ENCODE measurements around the gene CACNA1E. TPM values are rescaled to one million over a fixed set of nuclear protein-coding genes. Genes with fewer than 3 reads are reported as not detected.

The CACNA1E gene
- total RNA-seq, 4 donors from 2014 or later, result 0.03 to 0.05 TPM; not detected in 2

DNA sequence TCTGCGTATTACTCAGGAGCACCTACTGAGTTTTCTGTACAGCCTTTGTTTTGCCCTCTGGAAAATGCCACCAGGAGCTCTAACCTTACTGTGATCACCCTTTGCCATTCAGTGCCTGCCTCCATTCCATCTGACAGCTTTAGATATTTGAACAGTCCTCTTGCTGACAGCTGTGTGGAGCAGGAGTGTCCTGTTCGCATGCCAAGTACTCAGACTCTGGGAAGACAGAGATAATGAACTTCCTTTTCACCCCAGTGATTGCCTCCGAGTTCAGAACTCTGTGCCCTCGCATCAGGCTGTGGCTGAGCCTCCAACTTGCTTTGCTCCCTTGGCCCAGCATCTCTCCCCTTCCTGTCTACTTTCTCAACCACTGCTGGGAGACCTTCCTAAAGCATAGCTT, 74.0 kb downstream of the CACNA1E start:
- H3K27ac ChIP-seq, result no peak overlapping the region
- no peaks in the 10 kb centered on the region for H3K27me3 ChIP-seq
- no peak overlapping the region for H3K4me3 ChIP-seq
- in situ Hi-C loops (cut with MboI; ENCODE audit: low sequenced_read_pairs in 4 of 4), result no loop called here
- no peaks in the 10 kb centered on the region for H3K9me3 ChIP-seq
- intact Hi-C loops (cut with DNase I; ENCODE audit: low total_unique reads), result no loop called here
- no peaks in the 10 kb centered on the region for H3K36me3 ChIP-seq
- DNase-seq (no peak), ATAC-seq (no peak)
- no peaks in the 10 kb centered on the region for H3K4me1 ChIP-seq
- TF ChIP-seq POLR2A (IDR thresholded peaks at IDR 0.05), result no peak
- TF ChIP-seq, protein P1, sequence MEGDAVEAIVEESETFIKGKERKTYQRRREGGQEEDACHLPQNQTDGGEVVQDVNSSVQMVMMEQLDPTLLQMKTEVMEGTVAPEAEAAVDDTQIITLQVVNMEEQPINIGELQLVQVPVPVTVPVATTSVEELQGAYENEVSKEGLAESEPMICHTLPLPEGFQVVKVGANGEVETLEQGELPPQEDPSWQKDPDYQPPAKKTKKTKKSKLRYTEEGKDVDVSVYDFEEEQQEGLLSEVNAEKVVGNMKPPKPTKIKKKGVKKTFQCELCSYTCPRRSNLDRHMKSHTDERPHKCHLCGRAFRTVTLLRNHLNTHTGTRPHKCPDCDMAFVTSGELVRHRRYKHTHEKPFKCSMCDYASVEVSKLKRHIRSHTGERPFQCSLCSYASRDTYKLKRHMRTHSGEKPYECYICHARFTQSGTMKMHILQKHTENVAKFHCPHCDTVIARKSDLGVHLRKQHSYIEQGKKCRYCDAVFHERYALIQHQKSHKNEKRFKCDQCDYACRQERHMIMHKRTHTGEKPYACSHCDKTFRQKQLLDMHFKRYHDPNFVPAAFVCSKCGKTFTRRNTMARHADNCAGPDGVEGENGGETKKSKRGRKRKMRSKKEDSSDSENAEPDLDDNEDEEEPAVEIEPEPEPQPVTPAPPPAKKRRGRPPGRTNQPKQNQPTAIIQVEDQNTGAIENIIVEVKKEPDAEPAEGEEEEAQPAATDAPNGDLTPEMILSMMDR (IDR thresholded peaks at IDR 0.05 in 4 of 5, conservative IDR thresholded peaks at IDR 0.05 in 1 of 5), result no peak

DNA sequence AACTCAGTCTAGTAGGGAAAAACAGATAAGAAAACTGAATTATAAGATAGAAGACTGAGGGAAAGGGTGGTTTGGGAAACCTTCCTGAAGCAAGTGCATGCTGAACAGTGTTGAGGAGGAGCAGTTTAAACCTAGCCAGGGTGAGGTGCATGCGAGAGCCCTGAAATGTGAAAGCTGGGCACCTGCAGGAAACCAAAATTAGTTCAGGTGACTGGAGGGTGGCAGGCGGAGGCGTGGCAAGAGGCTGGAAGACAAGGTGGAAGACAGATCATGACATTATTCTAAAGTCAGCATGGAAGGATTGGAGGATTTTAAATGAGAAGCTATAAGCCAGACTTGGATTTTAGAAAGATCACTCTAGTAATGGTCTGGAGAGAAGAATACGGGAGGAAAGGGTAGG, 75.1 kb downstream of the CACNA1E start:
- intact Hi-C loops (cut with DNase I; ENCODE audit: low total_unique reads) (no loop called here), in situ Hi-C loops (cut with MboI; ENCODE audit: low sequenced_read_pairs in 4 of 4) (no loop called here)
- no peak overlapping the region for H3K4me3 ChIP-seq
- H3K9me3 ChIP-seq, result no peaks in the 10 kb centered on the region
- H3K36me3 ChIP-seq, result no peaks in the 10 kb centered on the region
- no peak for DNase-seq
- no peaks in the 10 kb centered on the region for H3K27me3 ChIP-seq
- no peak overlapping the region for H3K27ac ChIP-seq
- no peak for TF ChIP-seq POLR2A (IDR thresholded peaks at IDR 0.05)
- TF ChIP-seq, protein P1 (IDR thresholded peaks at IDR 0.05 in 4 of 5, conservative IDR thresholded peaks at IDR 0.05 in 1 of 5), result no peak
- no peak for ATAC-seq
- H3K4me1 ChIP-seq, result no peaks in the 10 kb centered on the region

DNA sequence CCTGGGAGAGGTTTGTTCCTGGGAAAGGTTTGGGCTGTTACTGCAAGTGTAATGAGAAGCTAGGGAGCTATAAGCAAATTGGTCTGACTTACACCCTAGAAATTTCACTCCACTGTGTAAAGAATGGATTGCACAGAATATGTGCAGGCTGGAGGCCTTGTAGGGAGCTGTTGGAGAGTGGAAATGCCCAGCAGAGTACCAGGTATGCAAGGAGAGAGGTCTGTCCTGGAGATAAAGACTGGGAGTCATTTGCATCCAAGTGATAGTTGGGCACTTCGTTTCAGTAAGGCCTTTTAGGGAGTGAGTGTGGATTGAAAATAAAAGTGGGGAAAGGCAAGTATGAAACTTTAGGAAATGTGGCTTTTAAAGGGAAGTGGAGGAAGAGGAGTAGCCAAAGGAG, 75.8 kb downstream of the CACNA1E start:
- Histone ChIP-seq H3K4me1 (no peaks in the 10 kb centered on the region), H3K27ac (no peak overlapping the region), H3K4me3 (no peak overlapping the region), H3K27me3 (no peaks in the 10 kb centered on the region), H3K36me3 (no peaks in the 10 kb centered on the region), H3K9me3 (no peaks in the 10 kb centered on the region)
- no peak for ATAC-seq
- TF ChIP-seq, protein P1 (IDR thresholded peaks at IDR 0.05 in 4 of 5, conservative IDR thresholded peaks at IDR 0.05 in 1 of 5), result no peak
- no peak for TF ChIP-seq POLR2A (IDR thresholded peaks at IDR 0.05)
- DNase-seq, result no peak
- in situ Hi-C loops (cut with MboI; ENCODE audit: low sequenced_read_pairs in 4 of 4) (no loop called here), intact Hi-C loops (cut with DNase I; ENCODE audit: low total_unique reads) (no loop called here)

DNA sequence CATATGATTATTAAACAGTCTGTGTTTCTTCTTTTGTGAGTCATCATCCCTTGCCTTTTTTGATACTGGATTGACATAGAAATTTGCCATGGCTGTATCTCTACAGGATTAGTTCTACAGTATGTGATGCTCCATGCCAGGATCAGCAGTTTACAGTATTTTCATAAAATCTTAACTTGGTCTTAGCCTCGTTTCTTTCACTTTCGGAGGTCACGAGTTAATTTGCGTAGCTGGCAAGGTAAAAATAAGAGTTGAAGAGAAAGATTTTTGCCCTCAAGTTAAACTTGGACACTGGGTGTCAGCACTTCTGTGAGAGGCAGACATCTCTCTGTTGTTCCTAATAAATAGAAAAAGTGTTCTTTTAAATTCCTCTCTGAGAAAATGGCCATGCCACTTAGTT, 79.1 kb downstream of the CACNA1E start:
- Histone ChIP-seq H3K9me3 (no peaks in the 10 kb centered on the region), H3K4me1 (no peaks in the 10 kb centered on the region), H3K36me3 (no peaks in the 10 kb centered on the region), H3K27me3 (no peaks in the 10 kb centered on the region), H3K27ac (no peak overlapping the region), H3K4me3 (no peak overlapping the region)
- no peak for TF ChIP-seq POLR2A (IDR thresholded peaks at IDR 0.05)
- TF ChIP-seq, protein P1 (IDR thresholded peaks at IDR 0.05 in 4 of 5, conservative IDR thresholded peaks at IDR 0.05 in 1 of 5), result no peak
- ATAC-seq, result no peak
- in situ Hi-C loops (cut with MboI; ENCODE audit: low sequenced_read_pairs in 4 of 4), result no loop called here
- DNase-seq, result no peak
- intact Hi-C loops (cut with DNase I; ENCODE audit: low total_unique reads), result no loop called here

DNA sequence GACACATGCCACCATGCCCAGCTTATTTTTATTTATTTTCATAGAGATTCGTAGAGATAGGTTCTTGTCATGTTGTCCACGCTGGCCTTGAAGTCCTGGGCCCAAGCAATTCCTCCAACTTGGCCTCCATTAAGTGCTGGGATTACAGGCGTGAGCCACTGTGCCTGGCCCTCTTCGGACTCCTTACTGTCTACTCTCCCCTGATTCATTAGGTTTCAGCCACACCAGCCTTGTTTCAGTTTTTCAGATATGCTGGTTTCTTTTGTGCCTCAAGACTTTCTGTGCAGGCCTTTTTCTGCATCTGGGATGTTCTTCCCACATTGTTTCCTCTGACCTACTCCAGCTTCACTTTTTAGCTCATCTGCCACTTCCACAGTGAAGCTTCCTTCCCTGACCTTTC, 85.4 kb downstream of the CACNA1E start:
- Histone ChIP-seq H3K9me3 (no peaks in the 10 kb centered on the region), H3K4me1 (no peaks in the 10 kb centered on the region), H3K27me3 (no peaks in the 10 kb centered on the region), H3K27ac (no peak overlapping the region), H3K4me3 (no peak overlapping the region), H3K36me3 (no peaks in the 10 kb centered on the region)
- no peak for ATAC-seq
- intact Hi-C loops (cut with DNase I; ENCODE audit: low total_unique reads), result no loop called here
- no peak for DNase-seq
- in situ Hi-C loops (cut with MboI; ENCODE audit: low sequenced_read_pairs in 4 of 4), result no loop called here
- no peak for TF ChIP-seq POLR2A (IDR thresholded peaks at IDR 0.05)
- TF ChIP-seq, protein P1 (IDR thresholded peaks at IDR 0.05 in 4 of 5, conservative IDR thresholded peaks at IDR 0.05 in 1 of 5), result no peak

Data from gastrocnemius medialis (tissue), 4 donors.